GM23338 (cell line): ENCODE results near the gene MARCKSL1. TPM values are rescaled to one million over a fixed set of nuclear protein-coding genes. Genes with fewer than 3 reads are reported as not detected.

Experiments used
- ATAC-seq: fragments of 200-7000 bp; cut with Tn5 transposase; 3 replicates; pipeline ENCODE4 v1.9.1; 2020
- DNase-seq: peaks from one replicate; pipeline ENCODE4 v3.0.0-alpha.2; 2015; ENCODE audit warnings: low spot score
- H2AFZ ChIP-seq: fragments of 200-600 bp; sonication (generic); 2 replicates; pipeline ENCODE4 v1.8.0; 2016; ENCODE audit warnings: antibody characterized with exemption, mild to moderate bottlenecking, moderate library complexity
- H3F3A ChIP-seq: fragments of 200-600 bp; sonication (generic); replicated peaks from 2 replicates; pipeline ENCODE4 v1.8.0; 2017; ENCODE audit warnings: antibody characterized with exemption, mixed run types, low read depth
- H3K27ac ChIP-seq: fragments of 200-600 bp; sonication (generic); 2 replicates; pipeline ENCODE4 v1.6.1; 2016; ENCODE audit warnings: low read depth
- H3K27me3 ChIP-seq: fragments of 200-600 bp; sonication (generic); 2 replicates; pipeline ENCODE4 v1.8.0; 2016; ENCODE audit warnings: mild to moderate bottlenecking, mixed run types, moderate library complexity; ENCODE audit not compliant: insufficient read depth
- H3K36me3 ChIP-seq: fragments of 200-600 bp; sonication (generic); 2 replicates; pipeline ENCODE4 v1.8.0; 2016; ENCODE audit warnings: mild to moderate bottlenecking; ENCODE audit not compliant: insufficient read depth
- H3K4me1 ChIP-seq: fragments of 200-600 bp; sonication (generic); 2 replicates; pipeline ENCODE4 v1.8.0; 2016; ENCODE audit warnings: mild to moderate bottlenecking, moderate library complexity; ENCODE audit not compliant: insufficient read depth
- H3K4me2 ChIP-seq: fragments of 200-600 bp; sonication (generic); 2 replicates; pipeline ENCODE4 v1.7.1; 2017; ENCODE audit warnings: mixed run types
- H3K4me3 ChIP-seq: fragments of 200-600 bp; sonication (generic); 2 replicates; pipeline ENCODE4 v1.6.1; 2016; ENCODE audit warnings: mixed run types
- H3K79me2 ChIP-seq: fragments of 200-600 bp; sonication (generic); replicated peaks from 2 replicates; pipeline ENCODE4 v1.8.0; 2017; ENCODE audit warnings: mild to moderate bottlenecking; ENCODE audit not compliant: insufficient read depth
- H3K9me2 ChIP-seq: fragments of 200-600 bp; sonication (generic); 2 replicates; pipeline ENCODE4 v1.8.0; 2017; ENCODE audit not compliant: insufficient read depth
- H4K20me1 ChIP-seq: fragments of 200-600 bp; sonication (generic); replicated peaks from 2 replicates; pipeline ENCODE4 v1.8.0; 2017; ENCODE audit warnings: mild to moderate bottlenecking; ENCODE audit not compliant: insufficient read depth
- H3K27ac Mint-ChIP-seq: 2 replicates; pipeline ENCODE4 v1.8.0; 2020; ENCODE audit warnings: inconsistent platforms, mild to moderate bottlenecking, moderate library complexity, mixed read lengths
- H3K27me3 Mint-ChIP-seq: 3 replicates; pipeline ENCODE4 v1.8.0; 2022; ENCODE audit warnings: low read depth, mild to moderate bottlenecking, moderate library complexity, mixed read lengths, inconsistent platforms; ENCODE audit not compliant: insufficient read depth, poor library complexity
- H3K36me3 Mint-ChIP-seq: 3 replicates; pipeline ENCODE4 v1.8.0; 2021; ENCODE audit warnings: low read depth, mild to moderate bottlenecking, inconsistent platforms, moderate library complexity, mixed read lengths
- H3K4me1 Mint-ChIP-seq: 3 replicates; pipeline ENCODE4 v1.8.0; 2020; ENCODE audit warnings: mild to moderate bottlenecking, inconsistent platforms, mixed read lengths
- H3K4me3 Mint-ChIP-seq: 3 replicates; pipeline ENCODE4 v1.8.0; 2021; ENCODE audit warnings: moderate library complexity, mild to moderate bottlenecking, inconsistent platforms, mixed read lengths
- H3K9me3 Mint-ChIP-seq: 3 replicates; pipeline ENCODE4 v1.8.0; 2020; ENCODE audit warnings: moderate library complexity, mild to moderate bottlenecking, inconsistent platforms, mixed read lengths
- CREB1 ChIP-seq: fragments of 250-450 bp; sonication (Bioruptor Pico); IDR thresholded peaks from 2 replicates; pipeline ENCODE4 v1.5.0; 2020; ENCODE audit warnings: low read depth, mild to moderate bottlenecking, moderate library complexity
- EZH2 ChIP-seq: fragments of 200-600 bp; sonication (generic); IDR thresholded peaks from one replicate; pipeline ENCODE4 v1.8.0; 2017; ENCODE audit warnings: antibody characterized with exemption, mild to moderate bottlenecking, low read depth; ENCODE audit not compliant: unreplicated experiment
- EZH2phosphoT487 ChIP-seq: fragments of 200-600 bp; sonication (generic); IDR thresholded peaks from one replicate; pipeline ENCODE4 v1.8.1; 2018; ENCODE audit warnings: antibody characterized with exemption; ENCODE audit not compliant: unreplicated experiment
- JUNB ChIP-seq: IDR thresholded peaks from one replicate; pipeline ENCODE4 v1.6.1; 2016; ENCODE audit warnings: antibody characterized with exemption; ENCODE audit not compliant: unreplicated experiment
- NANOG ChIP-seq: IDR thresholded peaks from 2 replicates; pipeline ENCODE4 v1.6.1; 2016; ENCODE audit warnings: antibody characterized with exemption, borderline replicate concordance
- POLR2AphosphoS5 ChIP-seq: IDR thresholded peaks from 2 replicates; pipeline ENCODE4 v1.6.1; 2016; ENCODE audit warnings: antibody characterized with exemption, low read depth
- STAT1 ChIP-seq: IDR thresholded peaks from one replicate; pipeline ENCODE4 v1.6.1; 2016; ENCODE audit warnings: antibody characterized with exemption; ENCODE audit not compliant: unreplicated experiment
- ZNF114 ChIP-seq: fragments of 250-450 bp; sonication (Bioruptor Pico); IDR thresholded peaks from 2 replicates; pipeline ENCODE4 v1.5.0; 2020; ENCODE audit warnings: mild to moderate bottlenecking, moderate library complexity
- ZNF331 ChIP-seq: fragments of 250-450 bp; sonication (Bioruptor Pico); IDR thresholded peaks from 2 replicates; pipeline ENCODE4 v1.5.0; 2020; ENCODE audit warnings: low read depth, mild to moderate bottlenecking, moderate library complexity
- polyA plus RNA-seq: library from polyadenylated mRNA; unstranded; fragments of >200 nt; fragmentation: Nextera tagmentation; extraction: Ambion mirVana; gene quantifications from 2 replicates; pipeline ENCODE4 v1.2.1, GENCODE V29; 2016
- total RNA-seq: library from RNA; depleted of rRNA; stranded (reverse); fragments of >200 nt; shearing (Covaris generic); gene quantifications from 2 replicates; pipeline ENCODE4 v1.2.3, GENCODE V29; 2014
- TF ChIP-seq, protein P1 (sequence below), 2 experiments: fragments of 200-600 bp in 1 of 2; sonication (generic) in 1 of 2; conservative IDR thresholded peaks; 2 replicates each; pipeline versions ENCODE4 v1.5.1 to v1.6.1; 2016 to 2017; ENCODE audit warnings: antibody characterized with exemption in 2 of 2, low read depth in 2 of 2, mild to moderate bottlenecking in 2 of 2, moderate library complexity in 1 of 2
- TF ChIP-seq, protein P2 (sequence below): IDR thresholded peaks from 2 replicates; pipeline ENCODE4 v1.6.1; 2016; ENCODE audit warnings: antibody characterized with exemption
- TF ChIP-seq, protein P3 (sequence below): IDR thresholded peaks from one replicate; pipeline ENCODE4 v1.6.1; 2018; ENCODE audit warnings: antibody characterized with exemption; ENCODE audit not compliant: unreplicated experiment
- TF ChIP-seq, protein P4 (sequence below): fragments of 250-450 bp; sonication (Bioruptor Pico); IDR thresholded peaks from 2 replicates; pipeline ENCODE4 v1.5.0; 2020; ENCODE audit warnings: mild to moderate bottlenecking, moderate library complexity

The MARCKSL1 gene
- total and polyA plus RNA-seq, 2 experiments from 2014 or later, result 329 to 553 TPM

DNA sequence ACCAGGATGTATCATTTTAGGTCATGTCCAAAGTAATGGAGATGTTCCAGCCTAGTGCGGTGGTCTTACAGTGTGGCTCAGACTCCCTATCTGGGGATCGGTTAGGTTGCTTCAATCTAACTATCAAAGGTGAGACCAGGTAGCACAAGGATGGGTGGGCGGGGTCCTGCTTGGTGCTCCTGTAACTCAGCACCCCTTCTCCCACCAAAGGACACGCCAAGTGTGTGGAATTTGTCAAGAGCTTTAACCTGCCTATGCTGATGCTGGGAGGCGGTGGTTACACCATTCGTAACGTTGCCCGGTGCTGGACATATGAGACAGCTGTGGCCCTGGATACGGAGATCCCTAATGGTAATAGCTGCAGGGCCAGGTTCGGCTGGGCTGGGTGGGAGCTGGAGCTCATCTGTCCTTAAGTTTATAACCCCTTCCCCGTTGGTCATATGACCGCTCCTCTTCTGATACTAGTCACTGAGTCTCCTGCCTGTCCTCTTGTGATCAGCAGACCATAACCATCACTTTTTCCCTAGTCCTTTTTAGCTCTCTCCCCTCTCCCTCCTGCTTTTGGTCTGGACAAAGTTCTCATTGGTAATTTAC lies 5.4 kb downstream of the MARCKSL1 start:
- Histone ChIP-seq H3K79me2 (peaks cover 18% of the 10 kb centered on the region), H3K4me2 (no peak overlapping the region), H4K20me1 (peaks cover 40% of the 10 kb centered on the region), H3K36me3 (peaks cover 9% of the 10 kb centered on the region), H3K4me3 (no peak overlapping the region), H2AFZ (no peak overlapping the region), H3K9me2 (no peaks in the 10 kb centered on the region), H3K27ac (no peak overlapping the region), H3K4me1 (peaks cover 26% of the 10 kb centered on the region), H3K27me3 (no peaks in the 10 kb centered on the region), H3F3A (peaks cover 35% of the 10 kb centered on the region)
- Mint-ChIP-seq H3K36me3 (peaks cover 82% of the 10 kb centered on the region), H3K4me3 (no peak overlapping the region; the same call in 2 of the 3 replicates), H3K27ac (no peak overlapping the region), H3K27me3 (peaks cover 36% of the 10 kb centered on the region), H3K9me3 (peaks cover 5% of the 10 kb centered on the region; the same call in 2 of the 3 replicates), H3K4me1 (peaks cover 32% of the 10 kb centered on the region)
- ATAC-seq (no peak), DNase-seq (no peak)
- TF ChIP-seq NANOG (no peak), ZNF114 (no peak), ZNF331 (CRISPR knock-in tag) (no peak), JUNB (no peak), STAT1 (no peak), POLR2AphosphoS5 (no peak), EZH2 (no peak), CREB1 (CRISPR knock-in tag) (no peak), EZH2phosphoT487 (no peak)
- TF ChIP-seq, protein P1, sequence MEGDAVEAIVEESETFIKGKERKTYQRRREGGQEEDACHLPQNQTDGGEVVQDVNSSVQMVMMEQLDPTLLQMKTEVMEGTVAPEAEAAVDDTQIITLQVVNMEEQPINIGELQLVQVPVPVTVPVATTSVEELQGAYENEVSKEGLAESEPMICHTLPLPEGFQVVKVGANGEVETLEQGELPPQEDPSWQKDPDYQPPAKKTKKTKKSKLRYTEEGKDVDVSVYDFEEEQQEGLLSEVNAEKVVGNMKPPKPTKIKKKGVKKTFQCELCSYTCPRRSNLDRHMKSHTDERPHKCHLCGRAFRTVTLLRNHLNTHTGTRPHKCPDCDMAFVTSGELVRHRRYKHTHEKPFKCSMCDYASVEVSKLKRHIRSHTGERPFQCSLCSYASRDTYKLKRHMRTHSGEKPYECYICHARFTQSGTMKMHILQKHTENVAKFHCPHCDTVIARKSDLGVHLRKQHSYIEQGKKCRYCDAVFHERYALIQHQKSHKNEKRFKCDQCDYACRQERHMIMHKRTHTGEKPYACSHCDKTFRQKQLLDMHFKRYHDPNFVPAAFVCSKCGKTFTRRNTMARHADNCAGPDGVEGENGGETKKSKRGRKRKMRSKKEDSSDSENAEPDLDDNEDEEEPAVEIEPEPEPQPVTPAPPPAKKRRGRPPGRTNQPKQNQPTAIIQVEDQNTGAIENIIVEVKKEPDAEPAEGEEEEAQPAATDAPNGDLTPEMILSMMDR (conservative IDR thresholded peaks at IDR 0.05; ENCODE audit: low read depth in 2 of 2), result no peak
- TF ChIP-seq, protein P2, sequence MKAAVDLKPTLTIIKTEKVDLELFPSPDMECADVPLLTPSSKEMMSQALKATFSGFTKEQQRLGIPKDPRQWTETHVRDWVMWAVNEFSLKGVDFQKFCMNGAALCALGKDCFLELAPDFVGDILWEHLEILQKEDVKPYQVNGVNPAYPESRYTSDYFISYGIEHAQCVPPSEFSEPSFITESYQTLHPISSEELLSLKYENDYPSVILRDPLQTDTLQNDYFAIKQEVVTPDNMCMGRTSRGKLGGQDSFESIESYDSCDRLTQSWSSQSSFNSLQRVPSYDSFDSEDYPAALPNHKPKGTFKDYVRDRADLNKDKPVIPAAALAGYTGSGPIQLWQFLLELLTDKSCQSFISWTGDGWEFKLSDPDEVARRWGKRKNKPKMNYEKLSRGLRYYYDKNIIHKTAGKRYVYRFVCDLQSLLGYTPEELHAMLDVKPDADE, result no peak
- TF ChIP-seq, protein P3, sequence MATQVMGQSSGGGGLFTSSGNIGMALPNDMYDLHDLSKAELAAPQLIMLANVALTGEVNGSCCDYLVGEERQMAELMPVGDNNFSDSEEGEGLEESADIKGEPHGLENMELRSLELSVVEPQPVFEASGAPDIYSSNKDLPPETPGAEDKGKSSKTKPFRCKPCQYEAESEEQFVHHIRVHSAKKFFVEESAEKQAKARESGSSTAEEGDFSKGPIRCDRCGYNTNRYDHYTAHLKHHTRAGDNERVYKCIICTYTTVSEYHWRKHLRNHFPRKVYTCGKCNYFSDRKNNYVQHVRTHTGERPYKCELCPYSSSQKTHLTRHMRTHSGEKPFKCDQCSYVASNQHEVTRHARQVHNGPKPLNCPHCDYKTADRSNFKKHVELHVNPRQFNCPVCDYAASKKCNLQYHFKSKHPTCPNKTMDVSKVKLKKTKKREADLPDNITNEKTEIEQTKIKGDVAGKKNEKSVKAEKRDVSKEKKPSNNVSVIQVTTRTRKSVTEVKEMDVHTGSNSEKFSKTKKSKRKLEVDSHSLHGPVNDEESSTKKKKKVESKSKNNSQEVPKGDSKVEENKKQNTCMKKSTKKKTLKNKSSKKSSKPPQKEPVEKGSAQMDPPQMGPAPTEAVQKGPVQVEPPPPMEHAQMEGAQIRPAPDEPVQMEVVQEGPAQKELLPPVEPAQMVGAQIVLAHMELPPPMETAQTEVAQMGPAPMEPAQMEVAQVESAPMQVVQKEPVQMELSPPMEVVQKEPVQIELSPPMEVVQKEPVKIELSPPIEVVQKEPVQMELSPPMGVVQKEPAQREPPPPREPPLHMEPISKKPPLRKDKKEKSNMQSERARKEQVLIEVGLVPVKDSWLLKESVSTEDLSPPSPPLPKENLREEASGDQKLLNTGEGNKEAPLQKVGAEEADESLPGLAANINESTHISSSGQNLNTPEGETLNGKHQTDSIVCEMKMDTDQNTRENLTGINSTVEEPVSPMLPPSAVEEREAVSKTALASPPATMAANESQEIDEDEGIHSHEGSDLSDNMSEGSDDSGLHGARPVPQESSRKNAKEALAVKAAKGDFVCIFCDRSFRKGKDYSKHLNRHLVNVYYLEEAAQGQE, result no peak
- TF ChIP-seq, protein P4, sequence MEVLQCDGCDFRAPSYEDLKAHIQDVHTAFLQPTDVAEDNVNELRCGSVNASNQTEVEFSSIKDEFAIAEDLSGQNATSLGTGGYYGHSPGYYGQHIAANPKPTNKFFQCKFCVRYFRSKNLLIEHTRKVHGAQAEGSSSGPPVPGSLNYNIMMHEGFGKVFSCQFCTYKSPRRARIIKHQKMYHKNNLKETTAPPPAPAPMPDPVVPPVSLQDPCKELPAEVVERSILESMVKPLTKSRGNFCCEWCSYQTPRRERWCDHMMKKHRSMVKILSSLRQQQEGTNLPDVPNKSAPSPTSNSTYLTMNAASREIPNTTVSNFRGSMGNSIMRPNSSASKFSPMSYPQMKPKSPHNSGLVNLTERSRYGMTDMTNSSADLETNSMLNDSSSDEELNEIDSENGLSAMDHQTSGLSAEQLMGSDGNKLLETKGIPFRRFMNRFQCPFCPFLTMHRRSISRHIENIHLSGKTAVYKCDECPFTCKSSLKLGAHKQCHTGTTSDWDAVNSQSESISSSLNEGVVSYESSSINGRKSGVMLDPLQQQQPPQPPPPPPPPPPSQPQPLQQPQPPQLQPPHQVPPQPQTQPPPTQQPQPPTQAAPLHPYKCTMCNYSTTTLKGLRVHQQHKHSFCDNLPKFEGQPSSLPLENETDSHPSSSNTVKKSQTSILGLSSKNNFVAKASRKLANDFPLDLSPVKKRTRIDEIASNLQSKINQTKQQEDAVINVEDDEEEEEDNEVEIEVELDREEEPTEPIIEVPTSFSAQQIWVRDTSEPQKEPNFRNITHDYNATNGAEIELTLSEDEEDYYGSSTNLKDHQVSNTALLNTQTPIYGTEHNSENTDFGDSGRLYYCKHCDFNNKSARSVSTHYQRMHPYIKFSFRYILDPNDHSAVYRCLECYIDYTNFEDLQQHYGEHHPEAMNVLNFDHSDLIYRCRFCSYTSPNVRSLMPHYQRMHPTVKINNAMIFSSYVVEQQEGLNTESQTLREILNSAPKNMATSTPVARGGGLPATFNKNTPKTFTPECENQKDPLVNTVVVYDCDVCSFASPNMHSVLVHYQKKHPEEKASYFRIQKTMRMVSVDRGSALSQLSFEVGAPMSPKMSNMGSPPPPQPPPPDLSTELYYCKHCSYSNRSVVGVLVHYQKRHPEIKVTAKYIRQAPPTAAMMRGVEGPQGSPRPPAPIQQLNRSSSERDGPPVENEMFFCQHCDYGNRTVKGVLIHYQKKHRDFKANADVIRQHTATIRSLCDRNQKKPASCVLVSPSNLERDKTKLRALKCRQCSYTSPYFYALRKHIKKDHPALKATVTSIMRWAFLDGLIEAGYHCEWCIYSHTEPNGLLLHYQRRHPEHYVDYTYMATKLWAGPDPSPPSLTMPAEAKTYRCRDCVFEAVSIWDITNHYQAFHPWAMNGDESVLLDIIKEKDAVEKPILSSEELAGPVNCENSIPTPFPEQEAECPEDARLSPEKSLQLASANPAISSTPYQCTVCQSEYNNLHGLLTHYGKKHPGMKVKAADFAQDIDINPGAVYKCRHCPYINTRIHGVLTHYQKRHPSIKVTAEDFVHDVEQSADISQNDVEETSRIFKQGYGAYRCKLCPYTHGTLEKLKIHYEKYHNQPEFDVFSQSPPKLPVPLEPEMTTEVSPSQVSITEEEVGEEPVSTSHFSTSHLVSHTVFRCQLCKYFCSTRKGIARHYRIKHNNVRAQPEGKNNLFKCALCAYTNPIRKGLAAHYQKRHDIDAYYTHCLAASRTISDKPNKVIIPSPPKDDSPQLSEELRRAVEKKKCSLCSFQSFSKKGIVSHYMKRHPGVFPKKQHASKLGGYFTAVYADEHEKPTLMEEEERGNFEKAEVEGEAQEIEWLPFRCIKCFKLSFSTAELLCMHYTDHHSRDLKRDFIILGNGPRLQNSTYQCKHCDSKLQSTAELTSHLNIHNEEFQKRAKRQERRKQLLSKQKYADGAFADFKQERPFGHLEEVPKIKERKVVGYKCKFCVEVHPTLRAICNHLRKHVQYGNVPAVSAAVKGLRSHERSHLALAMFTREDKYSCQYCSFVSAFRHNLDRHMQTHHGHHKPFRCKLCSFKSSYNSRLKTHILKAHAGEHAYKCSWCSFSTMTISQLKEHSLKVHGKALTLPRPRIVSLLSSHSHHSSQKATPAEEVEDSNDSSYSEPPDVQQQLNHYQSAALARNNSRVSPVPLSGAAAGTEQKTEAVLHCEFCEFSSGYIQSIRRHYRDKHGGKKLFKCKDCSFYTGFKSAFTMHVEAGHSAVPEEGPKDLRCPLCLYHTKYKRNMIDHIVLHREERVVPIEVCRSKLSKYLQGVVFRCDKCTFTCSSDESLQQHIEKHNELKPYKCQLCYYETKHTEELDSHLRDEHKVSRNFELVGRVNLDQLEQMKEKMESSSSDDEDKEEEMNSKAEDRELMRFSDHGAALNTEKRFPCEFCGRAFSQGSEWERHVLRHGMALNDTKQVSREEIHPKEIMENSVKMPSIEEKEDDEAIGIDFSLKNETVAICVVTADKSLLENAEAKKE, result no peak
